ENCODE data around the gene ADH4. TPM values are rescaled to one million over a fixed set of nuclear protein-coding genes. Genes with fewer than 3 reads are reported as not detected.

Gene ADH4
- total RNA-seq, 1 experiment from 2014 or later, result not detected

DNA sequence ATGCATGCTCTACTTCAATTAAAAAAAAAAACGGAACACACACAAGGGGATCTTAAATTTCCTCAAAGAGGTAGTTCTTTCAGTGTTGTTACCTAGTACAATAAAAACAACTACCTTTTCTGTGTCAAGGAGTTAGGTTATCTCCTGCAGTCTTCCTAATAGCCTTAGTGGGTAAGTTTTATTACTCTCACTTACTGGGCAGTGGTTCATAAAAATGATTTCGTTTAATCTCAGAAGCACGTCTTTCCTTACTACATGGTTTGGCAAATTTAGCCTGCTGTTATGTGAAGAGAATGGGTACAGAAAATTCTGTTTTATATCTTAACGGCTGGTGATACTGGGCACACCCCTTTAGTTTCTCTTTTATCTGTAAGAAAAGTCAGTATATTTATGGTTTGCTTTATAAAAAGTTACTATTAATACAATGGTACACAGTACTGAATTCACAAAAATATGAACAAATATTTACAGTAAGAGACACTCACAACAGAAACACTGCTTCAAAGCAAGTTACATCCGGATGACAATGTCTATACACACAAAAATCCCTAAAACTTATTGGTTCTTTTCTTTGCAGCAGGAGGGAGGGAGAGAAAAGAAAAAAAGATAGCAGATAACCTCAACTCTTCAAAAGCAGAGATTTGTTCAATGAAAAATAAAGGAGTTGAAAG is 64.3 kb downstream of the ADH4 start:
- no TSS peak for BruUV-seq (replicated peaks)
- Mint-ChIP-seq H3K27ac (ENCODE audit: low read depth, unreplicated experiment) (peak overlapping the region; percentile 73), H3K27me3 (ENCODE audit: insufficient read depth, unreplicated experiment) (no peaks in the 10 kb centered on the region), H3K9me3 (ENCODE audit: unreplicated experiment) (no peaks in the 10 kb centered on the region), H3K4me1 (ENCODE audit: insufficient read depth, unreplicated experiment) (no peaks in the 10 kb centered on the region), H3K4me3 (ENCODE audit: unreplicated experiment) (no peak overlapping the region), H3K36me3 (ENCODE audit: insufficient read depth, unreplicated experiment) (peaks cover 98% of the 10 kb centered on the region)
- CTCF ChIA-PET, result interaction anchor here (1.0 to 1.5 kb wide), 2 partner anchors 85 to 384 kb away, joined by 3 read pairs; partner anchors contain the start of gene METAP1
- TF ChIP-seq, protein P1, sequence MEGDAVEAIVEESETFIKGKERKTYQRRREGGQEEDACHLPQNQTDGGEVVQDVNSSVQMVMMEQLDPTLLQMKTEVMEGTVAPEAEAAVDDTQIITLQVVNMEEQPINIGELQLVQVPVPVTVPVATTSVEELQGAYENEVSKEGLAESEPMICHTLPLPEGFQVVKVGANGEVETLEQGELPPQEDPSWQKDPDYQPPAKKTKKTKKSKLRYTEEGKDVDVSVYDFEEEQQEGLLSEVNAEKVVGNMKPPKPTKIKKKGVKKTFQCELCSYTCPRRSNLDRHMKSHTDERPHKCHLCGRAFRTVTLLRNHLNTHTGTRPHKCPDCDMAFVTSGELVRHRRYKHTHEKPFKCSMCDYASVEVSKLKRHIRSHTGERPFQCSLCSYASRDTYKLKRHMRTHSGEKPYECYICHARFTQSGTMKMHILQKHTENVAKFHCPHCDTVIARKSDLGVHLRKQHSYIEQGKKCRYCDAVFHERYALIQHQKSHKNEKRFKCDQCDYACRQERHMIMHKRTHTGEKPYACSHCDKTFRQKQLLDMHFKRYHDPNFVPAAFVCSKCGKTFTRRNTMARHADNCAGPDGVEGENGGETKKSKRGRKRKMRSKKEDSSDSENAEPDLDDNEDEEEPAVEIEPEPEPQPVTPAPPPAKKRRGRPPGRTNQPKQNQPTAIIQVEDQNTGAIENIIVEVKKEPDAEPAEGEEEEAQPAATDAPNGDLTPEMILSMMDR (IDR thresholded peaks at IDR 0.05; ENCODE audit: unreplicated experiment), result no peak
- POLR2A ChIA-PET, result interaction anchor here (0.6 to 2.3 kb wide), 4 partner anchors 9 to 379 kb away, joined by 3 to 21 read pairs (median 6); partner anchors contain the start of gene ADH5
- no peak for DNase-seq (ENCODE audit: unreplicated experiment)
- intact Hi-C loops (cut with micrococcal nuclease), result no loop called here

DNA sequence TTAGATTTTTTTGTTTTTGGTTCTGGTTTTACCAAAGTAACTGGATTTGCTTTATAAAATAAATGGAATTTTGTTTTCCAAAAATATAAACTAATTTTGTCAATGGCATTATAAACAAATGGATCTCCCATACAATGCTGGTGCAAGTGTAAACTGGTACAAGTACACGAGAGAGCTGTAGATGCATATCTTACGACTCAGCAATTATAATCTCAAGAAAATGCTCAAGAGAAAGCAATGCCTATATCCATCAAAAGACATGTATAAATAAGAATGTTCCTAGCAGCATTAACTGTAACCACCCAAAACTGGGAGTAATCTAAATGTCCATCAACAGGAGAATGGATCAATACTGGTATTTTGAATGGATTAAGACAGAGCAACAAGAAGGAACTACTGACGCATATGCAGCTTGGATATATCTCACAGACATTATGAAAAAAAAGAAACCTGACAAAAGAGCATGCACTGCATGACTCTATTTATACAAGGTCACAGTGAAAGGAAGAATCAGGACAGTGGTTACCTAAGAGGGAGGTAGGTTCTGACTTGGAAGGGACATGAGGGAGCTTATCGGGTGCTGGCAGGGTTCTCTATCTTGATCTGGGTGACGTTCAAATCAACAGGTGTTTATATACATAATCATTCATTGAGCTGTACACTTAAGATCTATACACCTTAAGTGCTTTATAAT is 65.0 kb downstream of the ADH4 start:
- Mint-ChIP-seq H3K4me3 (ENCODE audit: unreplicated experiment) (no peak overlapping the region), H3K27ac (ENCODE audit: low read depth, unreplicated experiment) (peak overlapping the region; percentile 73), H3K9me3 (ENCODE audit: unreplicated experiment) (no peaks in the 10 kb centered on the region), H3K4me1 (ENCODE audit: insufficient read depth, unreplicated experiment) (no peaks in the 10 kb centered on the region), H3K36me3 (ENCODE audit: insufficient read depth, unreplicated experiment) (peaks cover 98% of the 10 kb centered on the region), H3K27me3 (ENCODE audit: insufficient read depth, unreplicated experiment) (no peaks in the 10 kb centered on the region)
- TF ChIP-seq, protein P1 (IDR thresholded peaks at IDR 0.05; ENCODE audit: unreplicated experiment), result no peak
- ChIA-PET POLR2A (interaction anchor here (0.6 to 2.3 kb wide), 4 partner anchors 9 to 380 kb away, joined by 3 to 21 read pairs (median 6); partner anchors contain the start of gene ADH5), CTCF (interaction anchor here (1.0 to 1.5 kb wide), 2 partner anchors 84 to 384 kb away, joined by 3 read pairs; partner anchors contain the start of gene METAP1)
- no peak for DNase-seq (ENCODE audit: unreplicated experiment)
- no TSS peak for BruUV-seq (replicated peaks)
- intact Hi-C loops (cut with micrococcal nuclease), result no loop called here

DNA sequence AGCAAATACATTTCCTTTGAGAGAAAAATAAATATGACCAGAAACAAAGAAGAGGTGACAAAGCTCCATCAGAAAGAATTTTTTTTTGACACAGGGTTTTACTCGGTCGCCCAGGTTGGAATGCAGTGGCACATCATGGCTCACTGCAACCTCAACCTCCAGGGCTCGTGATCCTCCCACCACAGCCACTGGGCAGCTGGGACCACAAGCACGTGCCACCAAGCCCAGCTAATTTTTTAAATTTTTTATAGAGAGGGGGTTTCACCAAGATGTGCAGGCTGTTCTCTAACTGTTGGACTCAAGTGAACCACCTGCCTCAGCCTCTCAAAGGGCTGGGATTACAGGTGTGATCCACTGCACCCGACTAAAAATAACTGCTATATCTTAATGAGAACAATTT is 65.8 kb downstream of the ADH4 start:
- POLR2A ChIA-PET, result interaction anchor here (1.0 to 2.3 kb wide), 2 partner anchors 10 kb away, joined by 4 to 21 read pairs; partner anchors contain the start of gene ADH5
- H3K36me3 Mint-ChIP-seq (ENCODE audit: insufficient read depth, unreplicated experiment), result peaks cover 98% of the 10 kb centered on the region
- no peak overlapping the region for H3K27ac Mint-ChIP-seq (ENCODE audit: low read depth, unreplicated experiment)
- intact Hi-C loops (cut with micrococcal nuclease), result no loop called here
- no TSS peak for BruUV-seq (replicated peaks)
- DNase-seq (ENCODE audit: unreplicated experiment), result no peak
- CTCF ChIA-PET, result no interaction called here
- H3K27me3 Mint-ChIP-seq (ENCODE audit: insufficient read depth, unreplicated experiment), result no peaks in the 10 kb centered on the region
- H3K4me3 Mint-ChIP-seq (ENCODE audit: unreplicated experiment), result no peak overlapping the region
- TF ChIP-seq, protein P1 (IDR thresholded peaks at IDR 0.05; ENCODE audit: unreplicated experiment), result no peak
- no peaks in the 10 kb centered on the region for H3K4me1 Mint-ChIP-seq (ENCODE audit: insufficient read depth, unreplicated experiment)
- H3K9me3 Mint-ChIP-seq (ENCODE audit: unreplicated experiment), result no peaks in the 10 kb centered on the region

DNA sequence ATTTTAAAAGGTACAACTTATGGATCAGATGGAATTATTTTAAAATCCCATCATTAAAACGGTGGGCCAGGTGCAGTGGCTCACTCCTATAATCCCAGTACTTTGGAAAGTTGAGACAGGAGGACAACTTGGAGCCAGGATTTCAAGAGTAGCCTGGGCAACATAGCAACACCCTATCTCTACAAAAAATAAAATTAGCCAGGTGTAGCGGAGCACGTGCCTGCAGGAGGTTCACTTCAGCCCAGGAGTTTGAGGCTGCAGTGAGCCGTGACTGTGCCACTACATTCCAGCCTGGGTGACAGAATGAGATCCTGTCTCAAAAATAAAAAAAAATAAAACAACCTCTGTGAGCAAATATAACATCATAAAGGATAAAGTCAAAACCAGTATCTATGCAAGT is 66.9 kb downstream of the ADH4 start:
- no peak for DNase-seq (ENCODE audit: unreplicated experiment)
- TF ChIP-seq, protein P1 (IDR thresholded peaks at IDR 0.05; ENCODE audit: unreplicated experiment), result no peak
- POLR2A ChIA-PET, result no interaction called here
- CTCF ChIA-PET, result no interaction called here
- Mint-ChIP-seq H3K4me3 (ENCODE audit: unreplicated experiment) (no peak overlapping the region), H3K4me1 (ENCODE audit: insufficient read depth, unreplicated experiment) (no peaks in the 10 kb centered on the region), H3K9me3 (ENCODE audit: unreplicated experiment) (no peaks in the 10 kb centered on the region), H3K36me3 (ENCODE audit: insufficient read depth, unreplicated experiment) (peaks cover 98% of the 10 kb centered on the region), H3K27ac (ENCODE audit: low read depth, unreplicated experiment) (no peak overlapping the region), H3K27me3 (ENCODE audit: insufficient read depth, unreplicated experiment) (no peaks in the 10 kb centered on the region)
- intact Hi-C loops (cut with micrococcal nuclease), result no loop called here
- BruUV-seq (replicated peaks), result no TSS peak

Measured in MCF 10A (cell line).